Endothelial cell of umbilical vein (primary cell): ENCODE results near the gene CCBE1. TPM values are rescaled to one million over a fixed set of nuclear protein-coding genes. Genes with fewer than 3 reads are reported as not detected.

Experiments used
- BruUV-seq: library from RNA; stranded (reverse); fragments of 400-500 nt; replicated peaks from 2 replicates; lab custom pipeline; 2021; lab: Mats Ljungman, UMichigan
- CTCF ChIA-PET: fragments of 300-600, 350-600 bp; sonication (Branson Sonifier 250); formaldehyde crosslinking; loops from one replicate; lab custom pipeline; 2021; ENCODE audit warnings: antibody characterized with exemption, inconsistent platforms; lab: Charles Lee
- POLR2A ChIA-PET: fragments of 300-600, 350-600 bp; sonication (Branson Sonifier 250); formaldehyde crosslinking; loops from one replicate; lab custom pipeline; 2021; ENCODE audit warnings: antibody characterized with exemption, inconsistent platforms; lab: Charles Lee
- DNase-seq: peaks from one replicate; pipeline ENCODE4 v3.0.0-alpha.2; 2011; ENCODE audit warnings: low read depth, low spot score
- FAIRE-seq: peaks from 2 replicates; lab custom pipeline; 2011; peaks lifted over from hg19 to GRCh38; lab: Jason Lieb, UNC
- H2AFZ ChIP-seq: 2 replicates; pipeline ENCODE4 v1.6.0; 2012; ENCODE audit warnings: low read depth, low read length, control low read depth, inconsistent platforms
- H3K27ac ChIP-seq: 2 replicates; pipeline ENCODE4 v1.5.1; 2011; ENCODE audit warnings: low read depth, mild to moderate bottlenecking, control low read depth, low read length, moderate library complexity; ENCODE audit not compliant: insufficient read depth
- H3K27me3 ChIP-seq, 2 experiments: 2 replicates each; pipeline versions ENCODE4 v1.6.0 to v1.6.1; 2011; ENCODE audit warnings: low read length in 2 of 2, mixed read lengths in 1 of 2; ENCODE audit not compliant: control insufficient read depth in 2 of 2, insufficient read depth in 2 of 2
- H3K36me3 ChIP-seq, 2 experiments: 2 replicates in 1 of 2; 3 replicates in 1 of 2; pipeline ENCODE4 v1.5.1; 2011; ENCODE audit warnings: low read length in 2 of 2, mild to moderate bottlenecking in 1 of 2, moderate library complexity in 1 of 2; ENCODE audit not compliant: control insufficient read depth in 2 of 2, insufficient read depth in 2 of 2; ENCODE audit errors: extremely low read depth in 1 of 2
- H3K4me1 ChIP-seq: 3 replicates; pipeline ENCODE4 v1.5.1; 2011; ENCODE audit warnings: mild to moderate bottlenecking, low read length; ENCODE audit not compliant: control insufficient read depth, insufficient read depth; ENCODE audit errors: extremely low read depth
- H3K4me2 ChIP-seq: 2 replicates; pipeline ENCODE4 v1.6.1; 2011; ENCODE audit warnings: low read length, control low read depth, mixed read lengths; ENCODE audit not compliant: insufficient read depth
- H3K4me3 ChIP-seq, 3 experiments: fragments of 200-600 bp in 1 of 3; sonication (generic), shearing (Covaris generic) in 1 of 3; replicated peaks in 1 of 3; 2 replicates each; pipeline ENCODE4 v1.5.1; 2011 to 2016; ENCODE audit warnings: control low read depth in 3 of 3, low read length in 3 of 3, mild to moderate bottlenecking in 2 of 3, inconsistent platforms in 1 of 3, low read depth in 1 of 3, moderate library complexity in 1 of 3; ENCODE audit not compliant: insufficient read depth in 1 of 3
- H3K79me2 ChIP-seq: 2 replicates; pipeline ENCODE4 v1.6.0; 2012; ENCODE audit warnings: low read length, inconsistent platforms; ENCODE audit not compliant: control insufficient read depth, insufficient read depth
- H3K9ac ChIP-seq: replicated peaks from 2 replicates; pipeline ENCODE3; 2011; ENCODE audit warnings: low read length, control low read depth; ENCODE audit not compliant: insufficient read depth; ENCODE audit errors: extremely low read depth
- H3K9me1 ChIP-seq: replicated peaks from 3 replicates; pipeline ENCODE4 v1.6.0; 2011; ENCODE audit warnings: mild to moderate bottlenecking, low read length; ENCODE audit not compliant: control insufficient read depth, insufficient read depth; ENCODE audit errors: extremely low read depth
- H3K9me3 ChIP-seq: replicated peaks from 2 replicates; pipeline ENCODE4 v1.5.1; 2012; ENCODE audit warnings: low read length, inconsistent platforms; ENCODE audit not compliant: control insufficient read depth, insufficient read depth
- H4K20me1 ChIP-seq: replicated peaks from 2 replicates; pipeline ENCODE3; 2011; ENCODE audit warnings: mild to moderate bottlenecking, low read length; ENCODE audit not compliant: control insufficient read depth, insufficient read depth; ENCODE audit errors: extremely low read depth
- EZH2 ChIP-seq: IDR thresholded peaks from 2 replicates; pipeline ENCODE4 v1.6.1; 2012; ENCODE audit warnings: borderline replicate concordance, low read depth, mild to moderate bottlenecking, moderate library complexity, low read length, inconsistent platforms; ENCODE audit not compliant: severe bottlenecking
- FOS ChIP-seq: IDR thresholded peaks from 2 replicates; pipeline ENCODE4 v1.6.1; 2011; ENCODE audit warnings: mild to moderate bottlenecking, low read length, moderate library complexity, borderline replicate concordance; ENCODE audit not compliant: insufficient read depth
- GATA2 ChIP-seq: IDR thresholded peaks from 2 replicates; pipeline ENCODE4 v1.7.0; 2011; ENCODE audit warnings: low read depth, mild to moderate bottlenecking, moderate library complexity, mixed read lengths, low read length; ENCODE audit not compliant: insufficient read length, insufficient read depth
- JUN ChIP-seq: IDR thresholded peaks from 2 replicates; pipeline ENCODE4 v1.6.1; 2011; ENCODE audit warnings: borderline replicate concordance, low read depth; ENCODE audit not compliant: insufficient read length, insufficient read depth
- MYC ChIP-seq: IDR thresholded peaks from one replicate; pipeline ENCODE4 v1.6.1; 2011; ENCODE audit warnings: mild to moderate bottlenecking, low read depth, low read length
- POLR2A ChIP-seq: IDR thresholded peaks from 2 replicates; pipeline ENCODE4 v1.6.1; 2012; ENCODE audit warnings: low read depth, mild to moderate bottlenecking, control low read depth, low read length
- POLR2AphosphoS5 ChIP-seq: IDR thresholded peaks from 2 replicates; pipeline ENCODE4 v1.6.1; 2012; ENCODE audit warnings: low read depth, mild to moderate bottlenecking, control low read depth, low read length, moderate library complexity; ENCODE audit not compliant: insufficient read depth
- dilution Hi-C: fragments of 300-500 bp; cut with MboI; formaldehyde crosslinking; loops from one replicate; pipeline ENCODE4 v1.15.0; 2019; ENCODE audit warnings: low sequenced_read_pairs; ENCODE audit not compliant: extremely low pct_ligation_motif_present
- intact Hi-C: fragments of 100-400 bp; cut with micrococcal nuclease; formaldehyde crosslinking; loops from one replicate; pipeline ENCODE4 v1.10.0; 2022
- polyA plus RNA-seq, 4 experiments: library from polyadenylated mRNA; depleted of rRNA in 3 of 4; stranded (reverse) in 3 of 4; unstranded in 1 of 4; fragments of >200 nt; gene quantifications; 2 replicates each; pipeline versions ENCODE4 v1.2.1 to v1.2.3, GENCODE V29; 2011 to 2012; ENCODE audit warnings: missing spikeins in 1 of 4
- total RNA-seq: library from RNA; stranded (reverse); gene quantifications from 2 replicates; pipeline ENCODE4 v1.2.3, GENCODE V29; 2021
- TF ChIP-seq, protein P1 (sequence below): IDR thresholded peaks from 2 replicates; pipeline ENCODE4 v1.6.1; 2011; ENCODE audit not compliant: insufficient read depth, insufficient read length
- TF ChIP-seq, protein P2 (sequence below), 2 donors: IDR thresholded peaks; 1 replicate in 1 of 2; 2 replicates in 1 of 2; pipeline ENCODE4 v1.5.1; 2011; ENCODE audit warnings: low read length in 2 of 2, mild to moderate bottlenecking in 2 of 2, moderate library complexity in 2 of 2, control low read depth in 1 of 2, inconsistent platforms in 1 of 2, low read depth in 1 of 2; ENCODE audit not compliant: insufficient read depth in 1 of 2; ENCODE audit errors: extremely low read depth in 1 of 2

CCBE1 gene
- total and polyA plus RNA-seq, 2 donors (not counting 3 experiments of a cell fraction or from before 2014, with no cell fraction given): 0.04 TPM; not detected in 1

DNA sequence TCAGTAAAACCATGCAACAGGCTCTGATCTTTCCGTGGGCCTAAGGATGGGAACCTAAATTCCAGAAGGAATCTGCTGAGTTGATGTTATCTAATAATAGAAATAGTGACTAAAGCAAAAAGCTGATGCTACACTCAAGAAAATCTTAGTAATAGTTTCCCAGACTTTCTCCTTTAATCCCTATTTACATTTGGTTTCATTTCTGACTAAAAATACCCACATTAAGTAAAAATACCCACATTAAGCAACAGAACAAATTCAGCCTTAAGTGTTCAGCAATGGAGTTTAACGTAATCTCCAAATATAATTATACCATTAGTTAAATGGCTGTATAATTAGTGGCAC, 50.3 kb downstream of the CCBE1 start:
- H3K27ac ChIP-seq: no peak overlapping the region

More for the DNA sequence above, 50.3 kb downstream of the CCBE1 start:
- CTCF ChIA-PET: interaction anchor here (1.7 to 3.1 kb wide), 3 partner anchors 12 to 176 kb away, joined by 5 to 18 read pairs (median 13); no protein-coding TSS in a partner anchor
- Histone ChIP-seq H3K9ac (no peak overlapping the region), H3K27me3 (no peaks in the 10 kb centered on the region), H3K79me2 (no peaks in the 10 kb centered on the region), H3K4me2 (no peak overlapping the region), H3K4me3 (no peak overlapping the region), H3K4me1 (no peaks in the 10 kb centered on the region), H3K9me3 (no peaks in the 10 kb centered on the region), H4K20me1 (no peaks in the 10 kb centered on the region), H3K36me3 (no peaks in the 10 kb centered on the region), H3K9me1 (no peaks in the 10 kb centered on the region), H2AFZ (no peak overlapping the region)
- POLR2A ChIA-PET: no interaction called here
- no peak for FAIRE-seq
- intact Hi-C loops: no loop called here
- TF ChIP-seq JUN: no peak
- TF ChIP-seq GATA2: no peak
- TF ChIP-seq, protein P1, sequence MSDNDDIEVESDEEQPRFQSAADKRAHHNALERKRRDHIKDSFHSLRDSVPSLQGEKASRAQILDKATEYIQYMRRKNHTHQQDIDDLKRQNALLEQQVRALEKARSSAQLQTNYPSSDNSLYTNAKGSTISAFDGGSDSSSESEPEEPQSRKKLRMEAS: no peak
- TF ChIP-seq, protein P2, sequence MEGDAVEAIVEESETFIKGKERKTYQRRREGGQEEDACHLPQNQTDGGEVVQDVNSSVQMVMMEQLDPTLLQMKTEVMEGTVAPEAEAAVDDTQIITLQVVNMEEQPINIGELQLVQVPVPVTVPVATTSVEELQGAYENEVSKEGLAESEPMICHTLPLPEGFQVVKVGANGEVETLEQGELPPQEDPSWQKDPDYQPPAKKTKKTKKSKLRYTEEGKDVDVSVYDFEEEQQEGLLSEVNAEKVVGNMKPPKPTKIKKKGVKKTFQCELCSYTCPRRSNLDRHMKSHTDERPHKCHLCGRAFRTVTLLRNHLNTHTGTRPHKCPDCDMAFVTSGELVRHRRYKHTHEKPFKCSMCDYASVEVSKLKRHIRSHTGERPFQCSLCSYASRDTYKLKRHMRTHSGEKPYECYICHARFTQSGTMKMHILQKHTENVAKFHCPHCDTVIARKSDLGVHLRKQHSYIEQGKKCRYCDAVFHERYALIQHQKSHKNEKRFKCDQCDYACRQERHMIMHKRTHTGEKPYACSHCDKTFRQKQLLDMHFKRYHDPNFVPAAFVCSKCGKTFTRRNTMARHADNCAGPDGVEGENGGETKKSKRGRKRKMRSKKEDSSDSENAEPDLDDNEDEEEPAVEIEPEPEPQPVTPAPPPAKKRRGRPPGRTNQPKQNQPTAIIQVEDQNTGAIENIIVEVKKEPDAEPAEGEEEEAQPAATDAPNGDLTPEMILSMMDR (IDR thresholded peaks at IDR 0.05; ENCODE audit: extremely low read depth in 1 of 2, insufficient read depth in 1 of 2, low read depth in 1 of 2, low read length in 2 of 2): no peak
- TF ChIP-seq FOS: no peak
- no peak for TF ChIP-seq EZH2
- no peak for TF ChIP-seq POLR2AphosphoS5
- TF ChIP-seq MYC: no peak
- TF ChIP-seq POLR2A: no peak
- dilution Hi-C loops: no loop called here
- no peak for DNase-seq
- BruUV-seq: no TSS peak
